Measurements from ENCODE around the gene ZNF593. TPM values are rescaled to one million over a fixed set of nuclear protein-coding genes. Genes with fewer than 3 reads are reported as not detected.

ZNF593 gene
- total and polyA plus RNA-seq, 9 of the 15 experiments (the other 6 are each of a cell fraction or from before 2014, with no cell fraction given) = 9.8 to 334 (median 48.2) TPM

DNA sequence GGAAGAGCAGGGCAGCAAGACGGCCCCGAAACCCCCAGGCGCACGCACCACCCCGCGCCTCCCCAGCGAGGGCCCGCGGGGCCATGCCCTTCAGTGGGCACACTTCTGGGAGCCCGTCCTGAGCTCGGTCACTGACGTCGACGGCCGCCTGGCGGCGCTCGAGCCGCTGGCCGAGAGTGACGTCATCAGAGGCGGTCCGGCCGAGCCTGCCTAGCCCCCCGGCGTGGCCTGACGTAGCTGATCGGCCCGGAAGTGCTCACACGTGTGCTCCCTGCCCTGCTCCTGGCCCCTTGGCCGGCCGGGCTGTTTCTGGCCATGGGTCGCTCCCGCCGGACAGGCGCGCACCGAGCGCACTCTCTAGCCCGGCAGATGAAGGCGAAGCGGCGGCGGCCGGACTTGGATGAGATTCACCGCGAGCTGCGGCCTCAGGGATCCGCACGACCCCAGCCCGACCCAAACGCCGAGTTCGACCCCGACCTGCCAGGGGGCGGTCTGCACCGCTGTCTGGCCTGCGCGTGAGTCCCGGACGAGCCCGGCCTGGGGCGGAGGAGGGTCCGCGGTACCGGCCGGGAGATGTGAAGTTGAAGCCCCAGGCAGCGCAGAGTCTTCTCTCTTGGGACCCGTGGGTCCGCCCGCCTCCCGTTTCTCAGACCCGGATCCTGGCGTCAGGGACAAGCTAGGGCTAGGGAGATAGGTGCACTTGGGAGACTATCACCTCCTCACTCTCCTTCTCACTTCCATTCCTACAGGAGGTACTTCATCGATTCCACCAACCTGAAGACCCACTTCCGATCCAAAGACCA lies at the start of gene ZNF593 (continued):
- TF ChIP-seq, protein P1, sequence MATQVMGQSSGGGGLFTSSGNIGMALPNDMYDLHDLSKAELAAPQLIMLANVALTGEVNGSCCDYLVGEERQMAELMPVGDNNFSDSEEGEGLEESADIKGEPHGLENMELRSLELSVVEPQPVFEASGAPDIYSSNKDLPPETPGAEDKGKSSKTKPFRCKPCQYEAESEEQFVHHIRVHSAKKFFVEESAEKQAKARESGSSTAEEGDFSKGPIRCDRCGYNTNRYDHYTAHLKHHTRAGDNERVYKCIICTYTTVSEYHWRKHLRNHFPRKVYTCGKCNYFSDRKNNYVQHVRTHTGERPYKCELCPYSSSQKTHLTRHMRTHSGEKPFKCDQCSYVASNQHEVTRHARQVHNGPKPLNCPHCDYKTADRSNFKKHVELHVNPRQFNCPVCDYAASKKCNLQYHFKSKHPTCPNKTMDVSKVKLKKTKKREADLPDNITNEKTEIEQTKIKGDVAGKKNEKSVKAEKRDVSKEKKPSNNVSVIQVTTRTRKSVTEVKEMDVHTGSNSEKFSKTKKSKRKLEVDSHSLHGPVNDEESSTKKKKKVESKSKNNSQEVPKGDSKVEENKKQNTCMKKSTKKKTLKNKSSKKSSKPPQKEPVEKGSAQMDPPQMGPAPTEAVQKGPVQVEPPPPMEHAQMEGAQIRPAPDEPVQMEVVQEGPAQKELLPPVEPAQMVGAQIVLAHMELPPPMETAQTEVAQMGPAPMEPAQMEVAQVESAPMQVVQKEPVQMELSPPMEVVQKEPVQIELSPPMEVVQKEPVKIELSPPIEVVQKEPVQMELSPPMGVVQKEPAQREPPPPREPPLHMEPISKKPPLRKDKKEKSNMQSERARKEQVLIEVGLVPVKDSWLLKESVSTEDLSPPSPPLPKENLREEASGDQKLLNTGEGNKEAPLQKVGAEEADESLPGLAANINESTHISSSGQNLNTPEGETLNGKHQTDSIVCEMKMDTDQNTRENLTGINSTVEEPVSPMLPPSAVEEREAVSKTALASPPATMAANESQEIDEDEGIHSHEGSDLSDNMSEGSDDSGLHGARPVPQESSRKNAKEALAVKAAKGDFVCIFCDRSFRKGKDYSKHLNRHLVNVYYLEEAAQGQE (IDR thresholded peaks at IDR 0.05; ENCODE audit: borderline replicate concordance) = peak; percentile 56
- TF ChIP-seq, protein P1 (CRISPR knock-in tag; IDR thresholded peaks at IDR 0.05; ENCODE audit: low read depth) = 0 out of 2 replicates have a peak, but pooled peaks have one; percentile 61
- peak; percentile 79; the same call in 1 of the 2 replicates for TF ChIP-seq RFX5 (IDR thresholded peaks at IDR 0.05; ENCODE audit: low read depth, low read length)
- TF ChIP-seq FOS (IDR thresholded peaks at IDR 0.05; ENCODE audit: extremely low read depth, insufficient read length) = no peak
- TF ChIP-seq ZFP91 (CRISPR knock-in tag; IDR thresholded peaks at IDR 0.05) = 0 out of 2 replicates have a peak, but pooled peaks have one; percentile 52
- TF ChIP-seq MTA3 (IDR thresholded peaks at IDR 0.05; ENCODE audit: borderline replicate concordance) = peak; percentile 98
- TF ChIP-seq ESRRB (CRISPR knock-in tag; IDR thresholded peaks at IDR 0.05; ENCODE audit: borderline replicate concordance) = no peak
- no peak; the same call in 1 of the 2 replicates for TF ChIP-seq RREB1 (CRISPR knock-in tag; IDR thresholded peaks at IDR 0.05)
